Transverse colon (tissue), 4 donors: ENCODE results near the gene AGBL4.

Source experiments
- CTCF ChIP-seq, 5 experiments: fragments of 200-600 bp in 3 of 5; fragments of 450-650 bp in 2 of 5; sonication (generic) in 3 of 5; IDR thresholded peaks; 1 replicate in 2 of 5; 2 replicates in 3 of 5; pipeline ENCODE4 v1.5.1; 2016 to 2017; ENCODE audit warnings: antibody characterized with exemption in 5 of 5, inconsistent platforms in 3 of 5, mild to moderate bottlenecking in 2 of 5, moderate library complexity in 1 of 5
- EP300 ChIP-seq: sonication (generic); formaldehyde crosslinking; IDR thresholded peaks from one replicate; pipeline ENCODE4 v1.6.1; 2017; ENCODE audit warnings: antibody characterized with exemption, low read depth
- POLR2A ChIP-seq: fragments of 450-650 bp; IDR thresholded peaks from one replicate; pipeline ENCODE4 v1.6.1; 2016; ENCODE audit warnings: antibody characterized with exemption, mild to moderate bottlenecking, moderate library complexity
- POLR2AphosphoS5 ChIP-seq, 3 donors: sonication (generic); formaldehyde crosslinking; IDR thresholded peaks; one replicate each; pipeline ENCODE4 v1.6.1; 2016; ENCODE audit warnings: antibody characterized with exemption in 3 of 3

GRCh38 chr1:49333906-49334305 is 689.8 kb downstream of the AGBL4 start:
- no peak for TF ChIP-seq CTCF (IDR thresholded peaks at IDR 0.05)
- TF ChIP-seq POLR2A: no peak
- no peak for TF ChIP-seq POLR2AphosphoS5 (IDR thresholded peaks at IDR 0.05)
- TF ChIP-seq EP300: no peak
